Stimulated activated CD4-positive, alpha-beta T cell treated with anti-CD3 and anti-CD28 coated beads, Interleukin-15, amount 100 ng/mL, for 24 hours (primary cell): ENCODE data around the gene FRG2.
A peak's percentile ranks its signal among the peaks of the same experiment; 100 is the strongest.
"Not testable (repeated sequence)": the region's sequence is repeated elsewhere in the genome, so short reads cannot be mapped to it uniquely, and the experiment has no call there.

Source experiments
- DNase-seq: peaks from one replicate; pipeline ENCODE4 v3.0.0-alpha.2; 2020

The FRG2 gene

GRCh38 chr4:190027156-190027555, at the start of gene FRG2:
Gene FRG2, minus strand, starts transcription at chr4:190027256. Its CDS starts 52 bp downstream, at chr4:190027204.
- DNase-seq = not testable (repeated sequence)

GRCh38 chr4:190068351-190068750, 41.3 kb upstream of the FRG2 start:
- peak; percentile 1 for DNase-seq

- DNase-seq = not testable (repeated sequence)
Measured at GRCh38 chr4:190064805-190065204, 37.7 kb upstream of the FRG2 start.

GRCh38 chr4:190064342-190064741, 37.3 kb upstream of the FRG2 start, which contains the start of gene DBET:
Gene DBET, plus strand, starts transcription at chr4:190064502.
- DNase-seq = not testable (repeated sequence)

GRCh38 chr4:190058997-190059396, 31.9 kb upstream of the FRG2 start:
- not testable (repeated sequence) for DNase-seq

- DNase-seq = not testable (repeated sequence)
Measured at GRCh38 chr4:190049378-190050239, 22.6 kb upstream of the FRG2 start.

GRCh38 chr4:190047627-190048026, 20.6 kb upstream of the FRG2 start:
- DNase-seq = not testable (repeated sequence)

GRCh38 chr4:190040873-190041272, 13.8 kb upstream of the FRG2 start:
- not testable (repeated sequence) for DNase-seq

- peak; percentile 25 for DNase-seq
Measured at GRCh38 chr4:190037704-190038388, 10.8 kb upstream of the FRG2 start.

- DNase-seq = not testable (repeated sequence)
Measured at GRCh38 chr4:190031264-190031663, 4.2 kb upstream of the FRG2 start.

GRCh38 chr4:190022614-190023281, 4.3 kb downstream of the FRG2 start:
- DNase-seq = peak; percentile 26

- DNase-seq = not testable (repeated sequence)
Measured at GRCh38 chr4:190021973-190022372, 5.1 kb downstream of the FRG2 start.

- DNase-seq = peak; percentile 58
Measured at GRCh38 chr4:190020790-190021717, 6.0 kb downstream of the FRG2 start.

GRCh38 chr4:190019859-190020463, 7.1 kb downstream of the FRG2 start:
- DNase-seq = peak; percentile 1

- DNase-seq = peak; percentile 9
Measured at GRCh38 chr4:190019023-190019858, 7.8 kb downstream of the FRG2 start.

GRCh38 chr4:190018201-190018920, 8.7 kb downstream of the FRG2 start:
- DNase-seq = peak; percentile 2

GRCh38 chr4:190017357-190018200, 9.5 kb downstream of the FRG2 start:
- DNase-seq = peak; percentile 5

- peak; percentile 2 for DNase-seq
Measured at GRCh38 chr4:190016369-190017289, 10.4 kb downstream of the FRG2 start.
